GM23338 (cell line): Measurements from ENCODE around the gene TMEM131L. TPM values are rescaled to one million over a fixed set of nuclear protein-coding genes. Genes with fewer than 3 reads are reported as not detected.

ENCODE experiments used
- ATAC-seq: fragments of 200-7000 bp; cut with Tn5 transposase; 3 replicates; pipeline ENCODE4 v1.9.1; 2020
- DNase-seq: peaks from one replicate; pipeline ENCODE4 v3.0.0-alpha.2; 2015; ENCODE audit warnings: low spot score
- H2AFZ ChIP-seq: fragments of 200-600 bp; sonication (generic); 2 replicates; pipeline ENCODE4 v1.8.0; 2016; ENCODE audit warnings: antibody characterized with exemption, mild to moderate bottlenecking, moderate library complexity
- H3F3A ChIP-seq: fragments of 200-600 bp; sonication (generic); replicated peaks from 2 replicates; pipeline ENCODE4 v1.8.0; 2017; ENCODE audit warnings: antibody characterized with exemption, mixed run types, low read depth
- H3K27ac ChIP-seq: fragments of 200-600 bp; sonication (generic); 2 replicates; pipeline ENCODE4 v1.6.1; 2016; ENCODE audit warnings: low read depth
- H3K27me3 ChIP-seq: fragments of 200-600 bp; sonication (generic); 2 replicates; pipeline ENCODE4 v1.8.0; 2016; ENCODE audit warnings: mild to moderate bottlenecking, mixed run types, moderate library complexity; ENCODE audit not compliant: insufficient read depth
- H3K36me3 ChIP-seq: fragments of 200-600 bp; sonication (generic); 2 replicates; pipeline ENCODE4 v1.8.0; 2016; ENCODE audit warnings: mild to moderate bottlenecking; ENCODE audit not compliant: insufficient read depth
- H3K4me1 ChIP-seq: fragments of 200-600 bp; sonication (generic); 2 replicates; pipeline ENCODE4 v1.8.0; 2016; ENCODE audit warnings: mild to moderate bottlenecking, moderate library complexity; ENCODE audit not compliant: insufficient read depth
- H3K4me2 ChIP-seq: fragments of 200-600 bp; sonication (generic); 2 replicates; pipeline ENCODE4 v1.7.1; 2017; ENCODE audit warnings: mixed run types
- H3K4me3 ChIP-seq: fragments of 200-600 bp; sonication (generic); 2 replicates; pipeline ENCODE4 v1.6.1; 2016; ENCODE audit warnings: mixed run types
- H3K79me2 ChIP-seq: fragments of 200-600 bp; sonication (generic); replicated peaks from 2 replicates; pipeline ENCODE4 v1.8.0; 2017; ENCODE audit warnings: mild to moderate bottlenecking; ENCODE audit not compliant: insufficient read depth
- H3K9me2 ChIP-seq: fragments of 200-600 bp; sonication (generic); 2 replicates; pipeline ENCODE4 v1.8.0; 2017; ENCODE audit not compliant: insufficient read depth
- H4K20me1 ChIP-seq: fragments of 200-600 bp; sonication (generic); replicated peaks from 2 replicates; pipeline ENCODE4 v1.8.0; 2017; ENCODE audit warnings: mild to moderate bottlenecking; ENCODE audit not compliant: insufficient read depth
- H3K27ac Mint-ChIP-seq: 2 replicates; pipeline ENCODE4 v1.8.0; 2020; ENCODE audit warnings: inconsistent platforms, mild to moderate bottlenecking, moderate library complexity, mixed read lengths
- H3K27me3 Mint-ChIP-seq: 3 replicates; pipeline ENCODE4 v1.8.0; 2022; ENCODE audit warnings: low read depth, mild to moderate bottlenecking, moderate library complexity, mixed read lengths, inconsistent platforms; ENCODE audit not compliant: insufficient read depth, poor library complexity
- H3K36me3 Mint-ChIP-seq: 3 replicates; pipeline ENCODE4 v1.8.0; 2021; ENCODE audit warnings: low read depth, mild to moderate bottlenecking, inconsistent platforms, moderate library complexity, mixed read lengths
- H3K4me1 Mint-ChIP-seq: 3 replicates; pipeline ENCODE4 v1.8.0; 2020; ENCODE audit warnings: mild to moderate bottlenecking, inconsistent platforms, mixed read lengths
- H3K4me3 Mint-ChIP-seq: 3 replicates; pipeline ENCODE4 v1.8.0; 2021; ENCODE audit warnings: moderate library complexity, mild to moderate bottlenecking, inconsistent platforms, mixed read lengths
- H3K9me3 Mint-ChIP-seq: 3 replicates; pipeline ENCODE4 v1.8.0; 2020; ENCODE audit warnings: moderate library complexity, mild to moderate bottlenecking, inconsistent platforms, mixed read lengths
- CREB1 ChIP-seq: fragments of 250-450 bp; sonication (Bioruptor Pico); IDR thresholded peaks from 2 replicates; pipeline ENCODE4 v1.5.0; 2020; ENCODE audit warnings: low read depth, mild to moderate bottlenecking, moderate library complexity
- ETS1 ChIP-seq: IDR thresholded peaks from 2 replicates; pipeline ENCODE4 v1.6.1; 2016; ENCODE audit warnings: antibody characterized with exemption
- EZH2 ChIP-seq: fragments of 200-600 bp; sonication (generic); IDR thresholded peaks from one replicate; pipeline ENCODE4 v1.8.0; 2017; ENCODE audit warnings: antibody characterized with exemption, mild to moderate bottlenecking, low read depth; ENCODE audit not compliant: unreplicated experiment
- EZH2phosphoT487 ChIP-seq: fragments of 200-600 bp; sonication (generic); IDR thresholded peaks from one replicate; pipeline ENCODE4 v1.8.1; 2018; ENCODE audit warnings: antibody characterized with exemption; ENCODE audit not compliant: unreplicated experiment
- JUNB ChIP-seq: IDR thresholded peaks from one replicate; pipeline ENCODE4 v1.6.1; 2016; ENCODE audit warnings: antibody characterized with exemption; ENCODE audit not compliant: unreplicated experiment
- NANOG ChIP-seq: IDR thresholded peaks from 2 replicates; pipeline ENCODE4 v1.6.1; 2016; ENCODE audit warnings: antibody characterized with exemption, borderline replicate concordance
- POLR2AphosphoS5 ChIP-seq: IDR thresholded peaks from 2 replicates; pipeline ENCODE4 v1.6.1; 2016; ENCODE audit warnings: antibody characterized with exemption, low read depth
- STAT1 ChIP-seq: IDR thresholded peaks from one replicate; pipeline ENCODE4 v1.6.1; 2016; ENCODE audit warnings: antibody characterized with exemption; ENCODE audit not compliant: unreplicated experiment
- ZNF331 ChIP-seq: fragments of 250-450 bp; sonication (Bioruptor Pico); IDR thresholded peaks from 2 replicates; pipeline ENCODE4 v1.5.0; 2020; ENCODE audit warnings: low read depth, mild to moderate bottlenecking, moderate library complexity
- ZNF462 ChIP-seq: fragments of 250-450 bp; sonication (Bioruptor Pico); IDR thresholded peaks from 2 replicates; pipeline ENCODE4 v1.5.0; 2020; ENCODE audit warnings: mild to moderate bottlenecking, moderate library complexity
- polyA plus RNA-seq: library from polyadenylated mRNA; unstranded; fragments of >200 nt; fragmentation: Nextera tagmentation; extraction: Ambion mirVana; gene quantifications from 2 replicates; pipeline ENCODE4 v1.2.1, GENCODE V29; 2016
- total RNA-seq: library from RNA; depleted of rRNA; stranded (reverse); fragments of >200 nt; shearing (Covaris generic); gene quantifications from 2 replicates; pipeline ENCODE4 v1.2.3, GENCODE V29; 2014

TMEM131L gene
- total and polyA plus RNA-seq, 2 experiments from 2014 or later, result 11.1 to 32.2 TPM

- no peak for TF ChIP-seq ZNF462 (CRISPR knock-in tag)
- no peak for TF ChIP-seq POLR2AphosphoS5
- TF ChIP-seq JUNB, result no peak
- TF ChIP-seq STAT1, result no peak
- no peak for TF ChIP-seq NANOG
- no peak for TF ChIP-seq ZNF331 (CRISPR knock-in tag)
- no peak for TF ChIP-seq EZH2
- TF ChIP-seq ETS1, result no peak
- TF ChIP-seq CREB1 (CRISPR knock-in tag), result no peak
Observed at GRCh38 chr4:153620352-153620751, 154.2 kb downstream of the TMEM131L start (continued).

GRCh38 chr4:153622093-153622492, 155.9 kb downstream of the TMEM131L start:
- Mint-ChIP-seq H3K4me1 (peaks cover 17% of the 10 kb centered on the region), H3K27me3 (peaks cover under 1% of the 10 kb centered on the region), H3K27ac (no peak overlapping the region), H3K36me3 (peaks cover 44% of the 10 kb centered on the region), H3K4me3 (no peak overlapping the region), H3K9me3 (no peaks in the 10 kb centered on the region)
- DNase-seq (no peak), ATAC-seq (no peak)
- Histone ChIP-seq H3K36me3 (peaks cover 4% of the 10 kb centered on the region; the same call in 1 of the 2 replicates), H4K20me1 (no peaks in the 10 kb centered on the region; the same call in 1 of the 2 replicates), H3K9me2 (no peaks in the 10 kb centered on the region), H3K79me2 (no peaks in the 10 kb centered on the region), H3K27ac (no peak overlapping the region), H3K27me3 (no peaks in the 10 kb centered on the region), H3K4me2 (no peak overlapping the region), H3K4me3 (no peak overlapping the region), H3K4me1 (peaks cover 11% of the 10 kb centered on the region; the same call in 1 of the 2 replicates), H2AFZ (no peak overlapping the region), H3F3A (no peaks in the 10 kb centered on the region)
- TF ChIP-seq EZH2phosphoT487 (no peak), JUNB (no peak)
